ENCODE results near the gene IL17RD. TPM values are rescaled to one million over a fixed set of nuclear protein-coding genes. Genes with fewer than 3 reads are reported as not detected.

IL17RD gene
- total RNA-seq, 1 donor from 2014 or later, result 2.9 TPM

- Mint-ChIP-seq H3K4me3 (ENCODE audit: unreplicated experiment) (no peak overlapping the region), H3K27me3 (ENCODE audit: unreplicated experiment) (peaks cover 2% of the 10 kb centered on the region), H3K36me3 (ENCODE audit: unreplicated experiment) (no peaks in the 10 kb centered on the region), H3K9me3 (ENCODE audit: unreplicated experiment) (no peaks in the 10 kb centered on the region), H3K27ac (ENCODE audit: unreplicated experiment) (no peak overlapping the region), H3K4me1 (ENCODE audit: unreplicated experiment) (peaks cover 6% of the 10 kb centered on the region)
- no peak for DNase-seq (ENCODE audit: extremely low spot score, unreplicated experiment)
- TF ChIP-seq CTCF (IDR thresholded peaks at IDR 0.05), result no peak
Measured at GRCh38 chr3:57093971-57094535, 71.1 kb downstream of the IL17RD start.

GRCh38 chr3:57093489-57093888, 71.7 kb downstream of the IL17RD start:
- Mint-ChIP-seq H3K36me3 (ENCODE audit: unreplicated experiment) (no peaks in the 10 kb centered on the region), H3K27ac (ENCODE audit: unreplicated experiment) (no peak overlapping the region), H3K9me3 (ENCODE audit: unreplicated experiment) (no peaks in the 10 kb centered on the region), H3K4me1 (ENCODE audit: unreplicated experiment) (peaks cover 6% of the 10 kb centered on the region), H3K4me3 (ENCODE audit: unreplicated experiment) (no peak overlapping the region), H3K27me3 (ENCODE audit: unreplicated experiment) (peaks cover 2% of the 10 kb centered on the region)
- DNase-seq (ENCODE audit: extremely low spot score, unreplicated experiment), result no peak
- TF ChIP-seq CTCF (IDR thresholded peaks at IDR 0.05), result no peak

GRCh38 chr3:57091521-57092273, 73.5 kb downstream of the IL17RD start:
- no peak for DNase-seq (ENCODE audit: extremely low spot score, unreplicated experiment)
- H3K4me1 Mint-ChIP-seq (ENCODE audit: unreplicated experiment), result peaks cover 9% of the 10 kb centered on the region
- no peak overlapping the region for H3K27ac Mint-ChIP-seq (ENCODE audit: unreplicated experiment)
- TF ChIP-seq CTCF (IDR thresholded peaks at IDR 0.05), result no peak
- H3K4me3 Mint-ChIP-seq (ENCODE audit: unreplicated experiment), result no peak overlapping the region
- peaks cover 2% of the 10 kb centered on the region for H3K27me3 Mint-ChIP-seq (ENCODE audit: unreplicated experiment)
- H3K36me3 Mint-ChIP-seq (ENCODE audit: unreplicated experiment), result no peaks in the 10 kb centered on the region
- no peaks in the 10 kb centered on the region for H3K9me3 Mint-ChIP-seq (ENCODE audit: unreplicated experiment)

GRCh38 chr3:57089043-57089442, 76.1 kb downstream of the IL17RD start:
- H3K4me1 Mint-ChIP-seq (ENCODE audit: unreplicated experiment), result peaks cover 3% of the 10 kb centered on the region

More at GRCh38 chr3:57089043-57089442, 76.1 kb downstream of the IL17RD start:
- no peaks in the 10 kb centered on the region for H3K36me3 Mint-ChIP-seq (ENCODE audit: unreplicated experiment)
- H3K4me3 Mint-ChIP-seq (ENCODE audit: unreplicated experiment), result no peak overlapping the region
- H3K9me3 Mint-ChIP-seq (ENCODE audit: unreplicated experiment), result no peaks in the 10 kb centered on the region
- H3K27me3 Mint-ChIP-seq (ENCODE audit: unreplicated experiment), result peaks cover 2% of the 10 kb centered on the region
- TF ChIP-seq CTCF (IDR thresholded peaks at IDR 0.05), result no peak
- no peak for DNase-seq (ENCODE audit: extremely low spot score, unreplicated experiment)
- H3K27ac Mint-ChIP-seq (ENCODE audit: unreplicated experiment), result no peak overlapping the region

Data from osteocyte (in vitro differentiated cells).